B cell (primary cell): Measurements from ENCODE around the gene ABLIM3.

Source experiments
- CTCF ChIP-seq: fragments of 200-600 bp; IDR thresholded peaks from one replicate; pipeline ENCODE4 v1.8.0; 2022; ENCODE audit warnings: antibody characterized with exemption, mild to moderate bottlenecking
- EZH2 ChIP-seq: IDR thresholded peaks from 2 replicates; pipeline ENCODE4 v1.6.1; 2012; ENCODE audit warnings: borderline replicate concordance, low read depth, mild to moderate bottlenecking, moderate library complexity, low read length; ENCODE audit not compliant: insufficient read depth, poor library complexity, severe bottlenecking

GRCh38 chr5:149221326-149221725, 80.0 kb downstream of the ABLIM3 start:
- TF ChIP-seq EZH2 (no peak), CTCF (no peak)
